Measurements from ENCODE around the gene QARS1.

The QARS1 gene

GRCh38 chr3:49054344-49054862 lies 50.2 kb downstream of the QARS1 start:
- intact Hi-C loops (cut with micrococcal nuclease) = no loop called here
- H3K4me3 Mint-ChIP-seq = no peak overlapping the region
- H3K27ac Mint-ChIP-seq = no peak overlapping the region
- no peaks in the 10 kb centered on the region for H3K27me3 Mint-ChIP-seq
- H3K9me3 Mint-ChIP-seq = no peaks in the 10 kb centered on the region
- peaks cover 100% of the 10 kb centered on the region for H3K36me3 Mint-ChIP-seq (ENCODE audit: low read depth)
- no peaks in the 10 kb centered on the region for H3K4me1 Mint-ChIP-seq (ENCODE audit: low read depth)

- Mint-ChIP-seq H3K4me3 (no peak overlapping the region), H3K9me3 (no peaks in the 10 kb centered on the region), H3K4me1 (ENCODE audit: low read depth) (no peaks in the 10 kb centered on the region), H3K27me3 (no peaks in the 10 kb centered on the region), H3K27ac (no peak overlapping the region), H3K36me3 (ENCODE audit: low read depth) (peaks cover 98% of the 10 kb centered on the region)
- intact Hi-C loops (cut with micrococcal nuclease) = no loop called here
Measured at GRCh38 chr3:49053543-49053942, 51.0 kb downstream of the QARS1 start.
